K562 (cell line): ENCODE measurements around the gene TMTC2. TPM values are rescaled to one million over a fixed set of nuclear protein-coding genes. Genes with fewer than 3 reads are reported as not detected.

Source experiments
- ATAC-seq: fragments of 200-7000 bp; cut with Tn5 transposase; 3 replicates; pipeline ENCODE4 v1.9.1; 2020; ENCODE audit warnings: moderate library complexity
- BruUV-seq: library from RNA; stranded (reverse); fragments of 400-500 nt; replicated peaks from 2 replicates; lab custom pipeline; 2021; lab: Mats Ljungman, UMichigan
- CTCF ChIA-PET: fragments of 300-600 bp; formaldehyde crosslinking; extraction: SDS; loops from one replicate; lab custom pipeline; 2021; ENCODE audit warnings: low intra/inter-chr PET ratio; lab: Yijun Ruan, JAX
- POLR2A ChIA-PET: fragments of 300-600, 350-650 bp; sonication (Branson Sonifier 250); formaldehyde crosslinking; extraction: SDS; loops from one replicate; lab custom pipeline; 2021; ENCODE audit warnings: antibody characterized with exemption, inconsistent platforms; lab: Yijun Ruan, JAX
- DNase-seq, 4 experiments: peaks; one replicate each; pipeline versions ENCODE4 v3.0.0 to v3.0.0-alpha.2; 2011 to 2018; ENCODE audit warnings: low spot score in 3 of 4, mixed read lengths in 3 of 4; ENCODE audit errors: extremely low read depth in 1 of 4
- FAIRE-seq: peaks from 2 replicates; lab custom pipeline; 2011; peaks lifted over from hg19 to GRCh38; lab: Jason Lieb, UNC
- H2AFZ ChIP-seq: 2 replicates; pipeline ENCODE4 v1.6.0; 2011; ENCODE audit warnings: low read depth, low read length, control low read depth, inconsistent platforms
- H3K27ac ChIP-seq: fragments of 200-600 bp; 3 replicates; pipeline ENCODE4 v1.8.0; 2011; ENCODE audit warnings: low read depth, mild to moderate bottlenecking, control low read depth, inconsistent platforms, low read length, moderate library complexity, mixed read lengths; ENCODE audit errors: extremely low read depth
- H3K27me3 ChIP-seq, 2 experiments: fragments of 300-600 bp in 1 of 2; 2 replicates in 1 of 2; 3 replicates in 1 of 2; pipeline versions ENCODE4 v1.6.0 to v1.8.0; 2011; ENCODE audit warnings: inconsistent platforms in 2 of 2, low read length in 2 of 2, mild to moderate bottlenecking in 1 of 2, mixed read lengths in 1 of 2, moderate library complexity in 1 of 2; ENCODE audit not compliant: control insufficient read depth in 2 of 2, insufficient read depth in 2 of 2
- H3K36me3 ChIP-seq: fragments of 300-600 bp; 3 replicates; pipeline ENCODE4 v1.8.0; 2011; ENCODE audit warnings: mild to moderate bottlenecking, low read length, inconsistent platforms; ENCODE audit not compliant: control insufficient read depth, insufficient read depth
- H3K4me1 ChIP-seq, 2 experiments: fragments of 200-600 bp in 1 of 2; replicated peaks in 1 of 2; 2 replicates in 1 of 2; 3 replicates in 1 of 2; pipeline versions ENCODE4 v1.5.1 to v1.8.0; 2011; ENCODE audit warnings: inconsistent platforms in 2 of 2, low read length in 2 of 2, mild to moderate bottlenecking in 1 of 2, mixed read lengths in 1 of 2, moderate library complexity in 1 of 2; ENCODE audit not compliant: control insufficient read depth in 2 of 2, insufficient read depth in 2 of 2
- H3K4me2 ChIP-seq: 2 replicates; pipeline ENCODE4 v1.6.1; 2011; ENCODE audit warnings: low read length, control low read depth, inconsistent platforms, mixed read lengths; ENCODE audit not compliant: insufficient read depth
- H3K4me3 ChIP-seq: fragments of 200-600 bp; sonication (generic), shearing (Covaris generic); 2 replicates; pipeline ENCODE4 v1.5.1; 2016; ENCODE audit warnings: control low read depth, inconsistent platforms
- H3K79me2 ChIP-seq: fragments of 200-600 bp; 3 replicates; pipeline ENCODE4 v1.8.0; 2011; ENCODE audit warnings: low read length, inconsistent platforms; ENCODE audit not compliant: control insufficient read depth, insufficient read depth
- H3K9ac ChIP-seq, 2 experiments: 2 replicates each; pipeline versions ENCODE4 v1.6.0 to v1.6.1; 2011; ENCODE audit warnings: low read depth in 2 of 2, low read length in 2 of 2, control low read depth in 1 of 2, inconsistent platforms in 1 of 2, mild to moderate bottlenecking in 1 of 2, mixed read lengths in 1 of 2; ENCODE audit not compliant: insufficient read depth in 1 of 2
- H3K9me1 ChIP-seq: one replicate; pipeline ENCODE4 v1.6.0; 2011; ENCODE audit warnings: inconsistent platforms, mild to moderate bottlenecking, low read length, moderate library complexity; ENCODE audit not compliant: control insufficient read depth, insufficient read depth
- H3K9me3 ChIP-seq: replicated peaks from 2 replicates; pipeline ENCODE4 v1.5.1; 2011; ENCODE audit warnings: low read depth, low read length, inconsistent platforms; ENCODE audit not compliant: control insufficient read depth, insufficient read depth
- H4K20me1 ChIP-seq: replicated peaks from 2 replicates; pipeline ENCODE4 v1.6.1; 2011; ENCODE audit warnings: low read length, inconsistent platforms, mixed read lengths; ENCODE audit not compliant: control insufficient read depth, insufficient read depth
- MCM5 ChIP-seq: fragments of 450-650 bp; IDR thresholded peaks from 2 replicates; pipeline ENCODE4 v1.6.1; 2016; ENCODE audit warnings: low read depth
- NRF1 ChIP-seq, 2 experiments: fragments of 450-650 bp; IDR thresholded peaks in 1 of 2; conservative IDR thresholded peaks in 1 of 2; 2 replicates each; pipeline ENCODE4 v1.6.1; 2014; ENCODE audit warnings: mild to moderate bottlenecking in 2 of 2
- WGBS: fragments of 100-300 bp; shearing (Covaris generic); methylation state at CpG from one replicate; pipeline ENCODE4 v1.1.6; 2016; ENCODE audit warnings: low coverage, mixed read lengths; ENCODE audit not compliant: insufficient coverage; ENCODE audit errors: missing lambda C conversion rate; 5-methylcytosine and 5-hydroxymethylcytosine counted together
- in situ Hi-C: fragments of 300-500 bp; cut with MboI; formaldehyde crosslinking; loops from 4 replicates; pipeline ENCODE4 v1.15.0; 2018; ENCODE audit warnings: inconsistent platforms, mixed read lengths
- intact Hi-C: fragments of 100-400 bp; cut with micrococcal nuclease; formaldehyde crosslinking; loops from 2 replicates; pipeline ENCODE4 v1.14.2; 2022
- polyA plus RNA-seq, 8 experiments: library from polyadenylated mRNA; depleted of rRNA in 4 of 8; stranded (reverse) in 5 of 8; unstranded in 3 of 8; fragments of >200 nt; fragmentation: Nextera tagmentation in 2 of 8; fragmentation: Illumina TruSeq in 1 of 8; extraction: Ambion mirVana in 2 of 8; extraction: Trizol in 1 of 8; gene quantifications; 2 replicates each; pipeline versions ENCODE4 v1.2.1 to v1.2.3, GENCODE V29; 2011 to 2014; ENCODE audit warnings: inconsistent platforms in 1 of 8, missing spikeins in 1 of 8
- total RNA-seq, 7 experiments: library from RNA; depleted of rRNA in 6 of 7; stranded (reverse); fragments of >200 nt in 6 of 7; fragmentation: Illumina TruSeq in 2 of 7; extraction: Trizol in 2 of 7; gene quantifications; 2 replicates each; pipeline versions ENCODE4 v1.2.1 to v1.2.3, GENCODE V29; 2011 to 2021; ENCODE audit warnings: low replicate concordance in 1 of 7
- TF ChIP-seq, protein P1 (sequence below), 2 experiments: IDR thresholded peaks; 2 replicates each; pipeline ENCODE4 v1.6.1; 2011; ENCODE audit warnings: borderline replicate concordance in 1 of 2, control low read depth in 1 of 2, low read depth in 1 of 2, low read length in 1 of 2, mild to moderate bottlenecking in 1 of 2, mixed read lengths in 1 of 2, moderate library complexity in 1 of 2; ENCODE audit not compliant: insufficient read depth in 1 of 2, insufficient read length in 1 of 2, poor library complexity in 1 of 2, severe bottlenecking in 1 of 2; ENCODE audit errors: extremely low read depth in 1 of 2
- TF ChIP-seq, protein P2 (sequence below), 3 experiments: IDR thresholded peaks in 2 of 3; conservative IDR thresholded peaks in 1 of 3; 2 replicates each; pipeline ENCODE4 v1.5.1; 2011 to 2012; ENCODE audit warnings: low read length in 3 of 3, mild to moderate bottlenecking in 3 of 3, control low read depth in 2 of 3, improper control_type of control experiment in 1 of 3, inconsistent platforms in 1 of 3, low read depth in 1 of 3, mixed read lengths in 1 of 3, moderate library complexity in 1 of 3; ENCODE audit not compliant: insufficient read depth in 2 of 3
- TF ChIP-seq, protein P3 (sequence below), 3 experiments: fragments of 200-800 bp in 1 of 3; fragments of 250-450 bp in 1 of 3; fragments of 450-650 bp in 1 of 3; sonication (Bioruptor Pico) in 1 of 3; sonication (Bioruptor generic) in 1 of 3; formaldehyde crosslinking in 1 of 3; IDR thresholded peaks; 2 replicates each; pipeline versions ENCODE4 v1.6.1 to v1.8.0; 2016 to 2022; ENCODE audit warnings: mild to moderate bottlenecking in 2 of 3, missing genetic modification characterization in 2 of 3, missing compliant biosample characterization in 1 of 3, moderate library complexity in 1 of 3

TMTC2 gene
- total and polyA plus RNA-seq, 9 of the 15 experiments (the other 6 are each of a cell fraction or from before 2014, with no cell fraction given) = 0.29 to 1.1 (median 0.55) TPM

DNA sequence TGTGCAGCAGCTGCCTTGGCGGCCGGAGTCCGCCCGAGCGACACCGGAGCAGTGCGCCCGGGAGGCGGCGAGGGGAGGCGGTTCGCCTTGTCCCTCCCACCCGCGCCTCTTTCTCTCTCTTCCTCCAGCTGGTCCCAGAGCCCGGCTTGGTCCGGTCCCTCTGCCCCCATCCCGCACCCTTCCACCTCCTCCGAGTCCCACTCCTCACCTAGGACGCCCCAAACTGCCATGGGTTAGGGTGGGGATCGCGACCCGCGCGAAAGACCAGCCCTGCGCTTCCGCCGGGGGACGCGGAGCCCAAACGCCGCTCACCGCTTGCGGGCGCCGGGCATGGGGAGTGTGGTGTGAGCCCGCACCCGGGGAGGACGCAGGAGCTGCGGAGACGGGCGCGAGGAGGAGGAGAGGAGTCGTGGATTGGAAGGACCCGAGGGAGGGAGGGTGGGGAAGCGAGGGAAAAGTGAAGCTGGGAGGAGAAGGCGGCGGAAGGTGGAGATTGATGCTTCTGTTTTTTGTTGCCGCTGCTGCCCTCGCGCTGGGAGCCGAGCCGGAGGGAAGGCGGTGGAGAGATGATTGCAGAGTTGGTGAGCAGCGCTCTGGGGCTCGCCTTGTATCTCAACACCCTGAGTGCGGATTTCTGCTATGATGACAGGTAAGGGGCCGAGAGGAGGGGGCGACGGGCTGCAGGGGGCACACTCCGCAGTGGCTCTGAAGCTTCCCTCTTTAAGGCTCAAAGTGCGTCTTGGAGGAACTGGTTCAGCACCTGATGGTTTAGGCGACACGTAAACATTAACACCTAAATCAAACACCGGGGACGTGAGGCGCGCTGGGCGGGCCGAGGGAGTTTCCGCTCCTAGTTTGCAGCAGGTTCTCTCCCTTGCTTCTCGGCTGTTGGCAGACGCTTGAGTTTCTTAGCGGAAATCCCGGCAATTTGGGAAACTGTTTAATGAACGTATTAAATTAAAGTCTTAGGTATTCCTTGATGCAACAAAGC lies 610 bp downstream of the TMTC2 start:
- Histone ChIP-seq H3K9me3 (no peaks in the 10 kb centered on the region), H3K4me3 (peak overlapping the region; percentile 44), H2AFZ (peak overlapping the region; percentile 64), H3K9me1 (no peaks in the 10 kb centered on the region), H3K4me1 (peaks cover 0 to 15% of the 10 kb centered on the region in 2 experiments; a peak in 3 of 5 replicates)
- POLR2A ChIA-PET = no interaction called here
- in situ Hi-C loops = no loop called here
- intact Hi-C loops = loop anchor here (2.0 to 10.0 kb wide), 3 partner anchors 207 to 1135 kb away; no protein-coding TSS in a partner anchor
- no peak for FAIRE-seq
- ATAC-seq = peak; percentile 73
- no peak for TF ChIP-seq MCM5
- TF ChIP-seq, protein P1, sequence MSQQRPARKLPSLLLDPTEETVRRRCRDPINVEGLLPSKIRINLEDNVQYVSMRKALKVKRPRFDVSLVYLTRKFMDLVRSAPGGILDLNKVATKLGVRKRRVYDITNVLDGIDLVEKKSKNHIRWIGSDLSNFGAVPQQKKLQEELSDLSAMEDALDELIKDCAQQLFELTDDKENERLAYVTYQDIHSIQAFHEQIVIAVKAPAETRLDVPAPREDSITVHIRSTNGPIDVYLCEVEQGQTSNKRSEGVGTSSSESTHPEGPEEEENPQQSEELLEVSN (IDR thresholded peaks at IDR 0.05; ENCODE audit: borderline replicate concordance in 1 of 2, extremely low read depth in 1 of 2, insufficient read depth in 1 of 2, insufficient read length in 1 of 2, low read depth in 1 of 2, low read length in 1 of 2, poor library complexity in 1 of 2, severe bottlenecking in 1 of 2) = peak in 1 of 2 experiments; percentile 2
- TF ChIP-seq, protein P2, sequence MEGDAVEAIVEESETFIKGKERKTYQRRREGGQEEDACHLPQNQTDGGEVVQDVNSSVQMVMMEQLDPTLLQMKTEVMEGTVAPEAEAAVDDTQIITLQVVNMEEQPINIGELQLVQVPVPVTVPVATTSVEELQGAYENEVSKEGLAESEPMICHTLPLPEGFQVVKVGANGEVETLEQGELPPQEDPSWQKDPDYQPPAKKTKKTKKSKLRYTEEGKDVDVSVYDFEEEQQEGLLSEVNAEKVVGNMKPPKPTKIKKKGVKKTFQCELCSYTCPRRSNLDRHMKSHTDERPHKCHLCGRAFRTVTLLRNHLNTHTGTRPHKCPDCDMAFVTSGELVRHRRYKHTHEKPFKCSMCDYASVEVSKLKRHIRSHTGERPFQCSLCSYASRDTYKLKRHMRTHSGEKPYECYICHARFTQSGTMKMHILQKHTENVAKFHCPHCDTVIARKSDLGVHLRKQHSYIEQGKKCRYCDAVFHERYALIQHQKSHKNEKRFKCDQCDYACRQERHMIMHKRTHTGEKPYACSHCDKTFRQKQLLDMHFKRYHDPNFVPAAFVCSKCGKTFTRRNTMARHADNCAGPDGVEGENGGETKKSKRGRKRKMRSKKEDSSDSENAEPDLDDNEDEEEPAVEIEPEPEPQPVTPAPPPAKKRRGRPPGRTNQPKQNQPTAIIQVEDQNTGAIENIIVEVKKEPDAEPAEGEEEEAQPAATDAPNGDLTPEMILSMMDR (IDR thresholded peaks at IDR 0.05 in 2 of 3, conservative IDR thresholded peaks at IDR 0.05 in 1 of 3; ENCODE audit: insufficient read depth in 2 of 3, low read depth in 1 of 3, low read length in 3 of 3) = no peak
- TF ChIP-seq, protein P3, sequence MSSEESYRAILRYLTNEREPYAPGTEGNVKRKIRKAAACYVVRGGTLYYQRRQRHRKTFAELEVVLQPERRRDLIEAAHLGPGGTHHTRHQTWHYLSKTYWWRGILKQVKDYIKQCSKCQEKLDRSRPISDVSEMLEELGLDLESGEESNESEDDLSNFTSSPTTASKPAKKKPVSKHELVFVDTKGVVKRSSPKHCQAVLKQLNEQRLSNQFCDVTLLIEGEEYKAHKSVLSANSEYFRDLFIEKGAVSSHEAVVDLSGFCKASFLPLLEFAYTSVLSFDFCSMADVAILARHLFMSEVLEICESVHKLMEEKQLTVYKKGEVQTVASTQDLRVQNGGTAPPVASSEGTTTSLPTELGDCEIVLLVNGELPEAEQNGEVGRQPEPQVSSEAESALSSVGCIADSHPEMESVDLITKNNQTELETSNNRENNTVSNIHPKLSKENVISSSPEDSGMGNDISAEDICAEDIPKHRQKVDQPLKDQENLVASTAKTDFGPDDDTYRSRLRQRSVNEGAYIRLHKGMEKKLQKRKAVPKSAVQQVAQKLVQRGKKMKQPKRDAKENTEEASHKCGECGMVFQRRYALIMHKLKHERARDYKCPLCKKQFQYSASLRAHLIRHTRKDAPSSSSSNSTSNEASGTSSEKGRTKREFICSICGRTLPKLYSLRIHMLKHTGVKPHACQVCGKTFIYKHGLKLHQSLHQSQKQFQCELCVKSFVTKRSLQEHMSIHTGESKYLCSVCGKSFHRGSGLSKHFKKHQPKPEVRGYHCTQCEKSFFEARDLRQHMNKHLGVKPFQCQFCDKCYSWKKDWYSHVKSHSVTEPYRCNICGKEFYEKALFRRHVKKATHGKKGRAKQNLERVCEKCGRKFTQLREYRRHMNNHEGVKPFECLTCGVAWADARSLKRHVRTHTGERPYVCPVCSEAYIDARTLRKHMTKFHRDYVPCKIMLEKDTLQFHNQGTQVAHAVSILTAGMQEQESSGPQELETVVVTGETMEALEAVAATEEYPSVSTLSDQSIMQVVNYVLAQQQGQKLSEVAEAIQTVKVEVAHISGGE (CRISPR knock-in tag; IDR thresholded peaks at IDR 0.05) = peak in 1 of 3 experiments; percentile 60; a peak in 1 of 6 replicates
- peak in 1 of 2 experiments; percentile 34; a peak in 1 of 4 replicates for TF ChIP-seq NRF1 (conservative IDR thresholded peaks at IDR 0.05 in 1 of 2, IDR thresholded peaks at IDR 0.05 in 1 of 2)
- TF ChIP-seq, all 486 proteins: peak for 3
- DNase-seq = peak in 1 of 4 experiments; percentile 7
- peak overlapping the region; percentile 53 for H3K4me2 ChIP-seq
- peak overlapping the region in 1 of 2 experiments; percentile 45; a peak in 1 of 4 replicates for H3K9ac ChIP-seq
- peaks cover 0 to 5% of the 10 kb centered on the region in 2 experiments; a peak in 2 of 5 replicates for H3K27me3 ChIP-seq
- H3K36me3 ChIP-seq = no peaks in the 10 kb centered on the region
- WGBS = 4% methylated on average over 30 of the region's 75 CpGs
- H4K20me1 ChIP-seq = no peaks in the 10 kb centered on the region
- CTCF ChIA-PET = no interaction called here
- H3K27ac ChIP-seq = no peak overlapping the region
- no TSS peak for BruUV-seq
- H3K79me2 ChIP-seq = no peaks in the 10 kb centered on the region
